H1 (cell line): Measurements from ENCODE around the gene TYR. TPM values are rescaled to one million over a fixed set of nuclear protein-coding genes. Genes with fewer than 3 reads are reported as not detected.

ENCODE experiments used
- CTCF ChIA-PET: fragments of 300-600 bp; sonication (Branson Sonifier 250); formaldehyde crosslinking; loops from one replicate; lab custom pipeline; 2021; ENCODE audit not compliant: partially characterized antibody; lab: Charles Lee
- POLR2A ChIA-PET: fragments of 300-600 bp; sonication (Branson Sonifier 250); formaldehyde crosslinking; loops from one replicate; lab custom pipeline; 2021; ENCODE audit warnings: inconsistent platforms; ENCODE audit not compliant: partially characterized antibody; lab: Charles Lee
- DNase-seq, 2 experiments: peaks; one replicate each; pipeline versions ENCODE4 v3.0.0 to v3.0.0-alpha.2; 2010 to 2022; ENCODE audit warnings: low spot score in 2 of 2, low read depth in 1 of 2, mixed read lengths in 1 of 2
- FAIRE-seq: peaks from 2 replicates; lab custom pipeline; 2011; peaks lifted over from hg19 to GRCh38; lab: Jason Lieb, UNC
- H2AFZ ChIP-seq: 2 replicates; pipeline ENCODE4 v1.8.1; 2012; ENCODE audit warnings: low read length, inconsistent platforms
- H2AK5ac ChIP-seq: 2 replicates; pipeline ENCODE4 v1.6.1; 2013; ENCODE audit warnings: low read depth, low read length
- H2BK120ac ChIP-seq: replicated peaks from 2 replicates; pipeline ENCODE3; 2013; ENCODE audit warnings: low read depth, low read length, inconsistent platforms
- H2BK12ac ChIP-seq: 2 replicates; pipeline ENCODE4 v1.6.1; 2013; ENCODE audit warnings: low read depth, low read length
- H2BK15ac ChIP-seq: 2 replicates; pipeline ENCODE4 v1.6.1; 2013; ENCODE audit warnings: low read length
- H2BK20ac ChIP-seq: 2 replicates; pipeline ENCODE4 v1.6.1; 2013; ENCODE audit warnings: low read length
- H2BK5ac ChIP-seq: 2 replicates; pipeline ENCODE4 v1.6.1; 2013; ENCODE audit warnings: low read depth, low read length
- H3K14ac ChIP-seq: 2 replicates; pipeline ENCODE4 v1.6.1; 2013; ENCODE audit warnings: inconsistent platforms; ENCODE audit not compliant: insufficient read length
- H3K18ac ChIP-seq: 2 replicates; pipeline ENCODE4 v1.6.1; 2013; ENCODE audit warnings: low read length; ENCODE audit errors: extremely low read depth
- H3K23ac ChIP-seq: 2 replicates; pipeline ENCODE4 v1.6.1; 2013; ENCODE audit warnings: inconsistent platforms; ENCODE audit not compliant: insufficient read length
- H3K23me2 ChIP-seq: 2 replicates; pipeline ENCODE4 v1.6.1; 2013; ENCODE audit warnings: low read depth, low read length
- H3K27ac ChIP-seq: 2 replicates; pipeline ENCODE4 v1.6.1; 2011; ENCODE audit warnings: low read depth, low read length, inconsistent platforms
- H3K27me3 ChIP-seq, 4 experiments: replicated peaks in 1 of 4; 1 replicate in 1 of 4; 2 replicates in 3 of 4; pipeline versions ENCODE4 v1.6.1 to v1.8.1; 2011 to 2013; ENCODE audit warnings: low read length in 3 of 4, mild to moderate bottlenecking in 3 of 4, inconsistent platforms in 2 of 4, mixed read lengths in 2 of 4, moderate library complexity in 1 of 4; ENCODE audit not compliant: control insufficient read depth in 3 of 4, insufficient read depth in 3 of 4; ENCODE audit errors: extremely low read depth in 1 of 4
- H3K36me3 ChIP-seq, 4 experiments: 2 replicates each; pipeline versions ENCODE4 v1.6.1 to v1.8.1; 2011 to 2013; ENCODE audit warnings: mild to moderate bottlenecking in 4 of 4, low read length in 3 of 4, moderate library complexity in 2 of 4, control low read depth in 1 of 4, inconsistent platforms in 1 of 4; ENCODE audit not compliant: insufficient read depth in 4 of 4, control insufficient read depth in 2 of 4
- H3K4ac ChIP-seq: replicated peaks from 2 replicates; pipeline ENCODE3; 2013; ENCODE audit warnings: low read length, low read depth, mixed read lengths, inconsistent platforms; ENCODE audit not compliant: insufficient read length
- H3K4me1 ChIP-seq, 4 experiments: replicated peaks in 1 of 4; 1 replicate in 1 of 4; 2 replicates in 3 of 4; pipeline versions ENCODE4 v1.6.1 to v1.8.1; 2011 to 2013; ENCODE audit warnings: low read length in 3 of 4, inconsistent platforms in 2 of 4, mixed read lengths in 1 of 4; ENCODE audit not compliant: insufficient read depth in 4 of 4, control insufficient read depth in 3 of 4
- H3K4me2 ChIP-seq, 2 experiments: 2 replicates each; pipeline versions ENCODE4 v1.6.1 to v1.8.1; 2011 to 2013; ENCODE audit warnings: low read depth in 2 of 2, low read length in 2 of 2, control low read depth in 1 of 2, inconsistent platforms in 1 of 2, mild to moderate bottlenecking in 1 of 2; ENCODE audit not compliant: insufficient read depth in 1 of 2
- H3K4me3 ChIP-seq, 4 experiments: fragments of 200-600, 300-600 bp in 1 of 4; sonication (generic), shearing (Covaris generic), sonication (Bioruptor Twin) in 1 of 4; 2 replicates each; pipeline versions ENCODE4 v1.5.1 to v1.8.1; 2011 to 2016; ENCODE audit warnings: low read length in 4 of 4, low read depth in 3 of 4, control low read depth in 2 of 4, inconsistent platforms in 2 of 4, mild to moderate bottlenecking in 2 of 4, mixed read lengths in 1 of 4, moderate library complexity in 1 of 4; ENCODE audit not compliant: insufficient read depth in 2 of 4; ENCODE audit errors: extremely low read depth in 1 of 4
- H3K56ac ChIP-seq: replicated peaks from 2 replicates; pipeline ENCODE3; 2013; ENCODE audit warnings: low read depth, mild to moderate bottlenecking, mixed read lengths, low read length, inconsistent platforms; ENCODE audit not compliant: insufficient read length
- H3K79me1 ChIP-seq: 2 replicates; pipeline ENCODE4 v1.6.1; 2013; ENCODE audit warnings: low read depth, low read length, control low read depth
- H3K79me2 ChIP-seq, 2 experiments: 2 replicates each; pipeline versions ENCODE4 v1.6.1 to v1.8.1; 2012 to 2013; ENCODE audit warnings: low read length in 2 of 2, mild to moderate bottlenecking in 2 of 2, inconsistent platforms in 1 of 2; ENCODE audit not compliant: insufficient read depth in 2 of 2, control insufficient read depth in 1 of 2
- H3K9ac ChIP-seq, 4 experiments: replicated peaks in 1 of 4; 1 replicate in 1 of 4; 2 replicates in 3 of 4; pipeline versions ENCODE4 v1.6.1 to v1.8.1; 2011 to 2013; ENCODE audit warnings: low read depth in 3 of 4, low read length in 3 of 4, control low read depth in 2 of 4, mild to moderate bottlenecking in 2 of 4, moderate library complexity in 2 of 4, inconsistent platforms in 1 of 4; ENCODE audit errors: extremely low read depth in 1 of 4
- H3K9me3 ChIP-seq, 2 experiments: 2 replicates each; pipeline versions ENCODE4 v1.6.1 to v1.8.1; 2012 to 2013; ENCODE audit warnings: mild to moderate bottlenecking in 2 of 2, moderate library complexity in 2 of 2, control low read depth in 1 of 2, inconsistent platforms in 1 of 2, low read depth in 1 of 2, low read length in 1 of 2, mixed read lengths in 1 of 2; ENCODE audit not compliant: insufficient read depth in 2 of 2
- H4K20me1 ChIP-seq, 2 experiments: replicated peaks in 1 of 2; 2 replicates each; pipeline versions ENCODE3 to v1.8.1; 2011 to 2013; ENCODE audit warnings: inconsistent platforms in 2 of 2, low read length in 2 of 2, mild to moderate bottlenecking in 1 of 2; ENCODE audit not compliant: insufficient read depth in 2 of 2, control insufficient read depth in 1 of 2
- H4K5ac ChIP-seq: 2 replicates; pipeline ENCODE4 v1.6.1; 2013; ENCODE audit warnings: low read length, low read depth, mixed read lengths, inconsistent platforms; ENCODE audit not compliant: insufficient read length
- H4K8ac ChIP-seq: 2 replicates; pipeline ENCODE4 v1.8.0; 2013; ENCODE audit warnings: mild to moderate bottlenecking, moderate library complexity, low read length, inconsistent platforms; ENCODE audit not compliant: insufficient read depth; ENCODE audit errors: extremely low read depth
- H4K91ac ChIP-seq: replicated peaks from 2 replicates; pipeline ENCODE3; 2013; ENCODE audit warnings: low read length, mixed read lengths, inconsistent platforms; ENCODE audit not compliant: insufficient read length
- ATF2 ChIP-seq: IDR thresholded peaks from 2 replicates; pipeline ENCODE4 v1.6.1; 2012; ENCODE audit warnings: low read length, inconsistent platforms
- BRCA1 ChIP-seq: IDR thresholded peaks from 2 replicates; pipeline ENCODE4 v1.6.1; 2012; ENCODE audit warnings: low read depth, low read length, improper control_type of control experiment
- CHD1 ChIP-seq: IDR thresholded peaks from 2 replicates; pipeline ENCODE4 v1.6.1; 2012; ENCODE audit warnings: low read depth, low read length, improper control_type of control experiment
- GABPA ChIP-seq: IDR thresholded peaks from 2 replicates; pipeline ENCODE4 v1.6.1; 2011; ENCODE audit warnings: mild to moderate bottlenecking, low read length, moderate library complexity, borderline replicate concordance; ENCODE audit not compliant: insufficient read depth
- HDAC6 ChIP-seq: IDR thresholded peaks from one replicate; pipeline ENCODE4 v1.7.1; 2012; ENCODE audit warnings: low read depth, mild to moderate bottlenecking, inconsistent platforms, low read length, moderate library complexity
- KDM1A ChIP-seq: fragments of 200-600, 300-600 bp; sonication (generic); IDR thresholded peaks from 2 replicates; pipeline ENCODE4 v1.7.1; 2016; ENCODE audit warnings: mild to moderate bottlenecking, low read length, borderline replicate concordance
- MAFK ChIP-seq: IDR thresholded peaks from 2 replicates; pipeline ENCODE4 v1.6.1; 2012; ENCODE audit warnings: low read depth, mild to moderate bottlenecking, improper control_type of control experiment, low read length
- NANOG ChIP-seq: IDR thresholded peaks from 2 replicates; pipeline ENCODE4 v1.6.1; 2011; ENCODE audit warnings: low read length, low read depth, mild to moderate bottlenecking, inconsistent platforms; ENCODE audit not compliant: insufficient read depth, poor library complexity, severe bottlenecking
- NRF1 ChIP-seq: IDR thresholded peaks from 2 replicates; pipeline ENCODE4 v1.6.1; 2011; ENCODE audit warnings: mild to moderate bottlenecking, low read depth, low read length, improper control_type of control experiment
- POLR2A ChIP-seq, 2 experiments: IDR thresholded peaks; 1 replicate in 1 of 2; 2 replicates in 1 of 2; pipeline ENCODE4 v1.6.1; 2011; ENCODE audit warnings: low read depth in 2 of 2, low read length in 2 of 2, mild to moderate bottlenecking in 2 of 2; ENCODE audit errors: control extremely low read depth in 1 of 2
- POLR2AphosphoS5 ChIP-seq: IDR thresholded peaks from 2 replicates; pipeline ENCODE4 v1.6.1; 2011; ENCODE audit warnings: low read depth, low read length
- RBBP5 ChIP-seq: IDR thresholded peaks from 2 replicates; pipeline ENCODE4 v1.7.1; 2012; ENCODE audit warnings: low read depth, mild to moderate bottlenecking, inconsistent platforms, low read length, moderate library complexity, borderline replicate concordance
- RFX5 ChIP-seq: IDR thresholded peaks from 2 replicates; pipeline ENCODE4 v1.6.1; 2011; ENCODE audit warnings: low read depth, low read length, improper control_type of control experiment, borderline replicate concordance
- YY1 ChIP-seq: IDR thresholded peaks from 2 replicates; pipeline ENCODE4 v1.6.1; 2011; ENCODE audit warnings: low read depth, mild to moderate bottlenecking, low read length
- polyA plus RNA-seq, 7 experiments: library from polyadenylated mRNA; depleted of rRNA in 3 of 7; stranded (reverse) in 5 of 7; unstranded in 2 of 7; fragments of >200 nt in 5 of 7; fragments of 200-250 nt in 2 of 7; gene quantifications; 1 replicate in 5 of 7; 2 replicates in 1 of 7; 4 replicates in 1 of 7; pipeline versions ENCODE4 v1.2.1 to v1.2.3, GENCODE V29; 2011 to 2013; ENCODE audit warnings: missing spikeins in 2 of 7, mixed read lengths in 2 of 7
- total RNA-seq: library from RNA; stranded (reverse); fragmentation: NEBNext Ultra II Directional; extraction: Animal tissue kit (Norgen Biotek cat#: 25700); gene quantifications from 2 replicates; pipeline ENCODE4 v1.2.1, GENCODE V29; 2021

TYR gene
- total and polyA plus RNA-seq, 2 of the 8 experiments (the other 6 are each of a cell fraction or from before 2014, with no cell fraction given): not detected

- ChIA-PET CTCF (no interaction called here), POLR2A (no interaction called here)
- no peaks in the 10 kb centered on the region for H3K36me3 ChIP-seq
- H3K79me1 ChIP-seq: no peaks in the 10 kb centered on the region
- H4K91ac ChIP-seq: no peak overlapping the region
- no peak overlapping the region for H3K23ac ChIP-seq
- H3K23me2 ChIP-seq: no peaks in the 10 kb centered on the region
- no peak overlapping the region for H3K14ac ChIP-seq
- DNase-seq (no peak), FAIRE-seq (no peak)
- H3K9me3 ChIP-seq: peaks cover 0 to 3% of the 10 kb centered on the region in 2 experiments; a peak in 1 of 4 replicates
- no peak overlapping the region for H3K4ac ChIP-seq
- no peak overlapping the region for H3K4me3 ChIP-seq
- H4K20me1 ChIP-seq: no peaks in the 10 kb centered on the region
- no peak overlapping the region for H2BK20ac ChIP-seq
- H3K79me2 ChIP-seq: no peaks in the 10 kb centered on the region
- H2BK12ac ChIP-seq: no peak overlapping the region
- no peak overlapping the region for H2BK5ac ChIP-seq
- no peak overlapping the region for H2BK15ac ChIP-seq
- H2AK5ac ChIP-seq: no peak overlapping the region
- H4K8ac ChIP-seq: no peak overlapping the region
- no peak overlapping the region for H2BK120ac ChIP-seq
- H3K9ac ChIP-seq: no peak overlapping the region
- no peak overlapping the region for H3K56ac ChIP-seq
- no peak overlapping the region for H3K27ac ChIP-seq
- H4K5ac ChIP-seq: no peak overlapping the region
- H3K27me3 ChIP-seq: no peaks in the 10 kb centered on the region
- H3K18ac ChIP-seq: no peak overlapping the region
- H3K4me1 ChIP-seq: peaks cover 0 to 4% (median 0%) of the 10 kb centered on the region in 4 experiments; a peak in 2 of 7 replicates
- no peak overlapping the region for H2AFZ ChIP-seq
- no peak overlapping the region for H3K4me2 ChIP-seq
- TF ChIP-seq CHD1 (no peak), POLR2A (IDR thresholded peaks at IDR 0.05; ENCODE audit: control extremely low read depth in 1 of 2, low read depth in 2 of 2, low read length in 2 of 2) (no peak), KDM1A (no peak), HDAC6 (no peak), NANOG (no peak), MAFK (no peak), YY1 (no peak), RFX5 (no peak), NRF1 (no peak), RBBP5 (no peak), BRCA1 (no peak), ATF2 (no peak), POLR2AphosphoS5 (no peak), GABPA (no peak)
Observed at GRCh38 chr11:89205378-89205777, 27.7 kb downstream of the TYR start.
